Activated gamma-delta T cell treated with Interleukin-2 at 50 U/mL for 16 hours (primary cell): Measurements from ENCODE around the gene SLC9A8.
A peak's percentile ranks its signal among the peaks of the same experiment; 100 is the strongest.

Source experiments
- DNase-seq: peaks from one replicate; pipeline ENCODE4 v3.0.0-alpha.2; 2020

SLC9A8 gene

GRCh38 chr20:49924247-49924646, 111.6 kb downstream of the SLC9A8 start:
- DNase-seq, result no peak

GRCh38 chr20:49925901-49926454, 113.3 kb downstream of the SLC9A8 start:
- no peak for DNase-seq

GRCh38 chr20:49928411-49929141, 115.9 kb downstream of the SLC9A8 start:
- peak; percentile 84 for DNase-seq

GRCh38 chr20:49929142-49929494, 116.5 kb downstream of the SLC9A8 start:
- DNase-seq, result no peak

- DNase-seq, result no peak
These were observed 123.1 kb downstream of the SLC9A8 start for GRCh38 chr20:49935746-49936152.

GRCh38 chr20:49936153-49937026, 123.8 kb downstream of the SLC9A8 start, which contains the start of gene RNF114:
Gene RNF114 (plus strand): TSS chr20:49936397. CDS start chr20:49936413, 16 bp downstream.
- DNase-seq, result peak; percentile 90

- DNase-seq, result no peak
These were observed 124.7 kb downstream of the SLC9A8 start for GRCh38 chr20:49937027-49937929.

- no peak for DNase-seq
These were observed 125.8 kb downstream of the SLC9A8 start for GRCh38 chr20:49938173-49939163.

GRCh38 chr20:49941456-49941855, 128.8 kb downstream of the SLC9A8 start:
- DNase-seq, result no peak
